LNCaP clone FGC (cell line): ENCODE data around the gene KCNQ2.

Experiments used
- DNase-seq: peaks from one replicate; pipeline ENCODE4 v3.0.0-alpha.2; 2011; ENCODE audit warnings: low read depth
- H3K4me3 ChIP-seq: 2 replicates; pipeline ENCODE4 v1.5.1; 2011; ENCODE audit warnings: mild to moderate bottlenecking, low read depth, low read length, control low read depth
- CTCF ChIP-seq: IDR thresholded peaks from 2 replicates; pipeline ENCODE4 v1.5.1; 2012; ENCODE audit warnings: mild to moderate bottlenecking; ENCODE audit not compliant: control insufficient read depth, insufficient read depth; ENCODE audit errors: extremely low read depth

The KCNQ2 gene

GRCh38 chr20:63396300-63396699 lies 76.2 kb downstream of the KCNQ2 start:
- no peak for DNase-seq
- no peak overlapping the region for H3K4me3 ChIP-seq
- no peak for TF ChIP-seq CTCF

GRCh38 chr20:63395723-63396122 lies 76.7 kb downstream of the KCNQ2 start:
- no peak for DNase-seq
- TF ChIP-seq CTCF = no peak

GRCh38 chr20:63394920-63395455 lies 77.5 kb downstream of the KCNQ2 start:
- no peak overlapping the region for H3K4me3 ChIP-seq
- DNase-seq = no peak
- TF ChIP-seq CTCF = no peak

More at GRCh38 chr20:63395723-63396122, 76.7 kb downstream of the KCNQ2 start:
- H3K4me3 ChIP-seq = no peak overlapping the region

GRCh38 chr20:63394069-63394919 lies 78.2 kb downstream of the KCNQ2 start:
- no peak for TF ChIP-seq CTCF
- peak; percentile 8 for DNase-seq
- no peak overlapping the region for H3K4me3 ChIP-seq

DNA sequence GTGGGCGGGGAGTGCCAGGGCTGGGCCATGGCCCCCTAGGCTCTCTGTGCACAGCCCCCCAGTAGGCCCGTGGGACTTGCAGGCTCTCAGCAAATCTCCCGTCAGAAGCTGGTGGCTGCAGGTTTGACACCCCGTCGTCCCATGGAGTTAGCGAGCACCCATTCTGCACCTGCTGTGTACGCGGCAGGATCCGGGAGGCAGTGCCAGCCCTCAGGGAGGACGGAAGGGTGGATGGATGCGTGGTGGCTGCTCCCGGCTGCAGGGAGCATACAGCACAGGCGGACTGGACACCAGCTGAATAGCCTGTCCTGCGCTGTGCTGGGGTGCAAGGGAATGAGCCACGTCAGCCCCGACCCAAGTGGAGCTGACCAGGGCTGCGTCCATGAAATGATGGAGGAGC lies 78.9 kb downstream of the KCNQ2 start:
- no peak overlapping the region for H3K4me3 ChIP-seq
- no peak for TF ChIP-seq CTCF
- DNase-seq = no peak

DNA sequence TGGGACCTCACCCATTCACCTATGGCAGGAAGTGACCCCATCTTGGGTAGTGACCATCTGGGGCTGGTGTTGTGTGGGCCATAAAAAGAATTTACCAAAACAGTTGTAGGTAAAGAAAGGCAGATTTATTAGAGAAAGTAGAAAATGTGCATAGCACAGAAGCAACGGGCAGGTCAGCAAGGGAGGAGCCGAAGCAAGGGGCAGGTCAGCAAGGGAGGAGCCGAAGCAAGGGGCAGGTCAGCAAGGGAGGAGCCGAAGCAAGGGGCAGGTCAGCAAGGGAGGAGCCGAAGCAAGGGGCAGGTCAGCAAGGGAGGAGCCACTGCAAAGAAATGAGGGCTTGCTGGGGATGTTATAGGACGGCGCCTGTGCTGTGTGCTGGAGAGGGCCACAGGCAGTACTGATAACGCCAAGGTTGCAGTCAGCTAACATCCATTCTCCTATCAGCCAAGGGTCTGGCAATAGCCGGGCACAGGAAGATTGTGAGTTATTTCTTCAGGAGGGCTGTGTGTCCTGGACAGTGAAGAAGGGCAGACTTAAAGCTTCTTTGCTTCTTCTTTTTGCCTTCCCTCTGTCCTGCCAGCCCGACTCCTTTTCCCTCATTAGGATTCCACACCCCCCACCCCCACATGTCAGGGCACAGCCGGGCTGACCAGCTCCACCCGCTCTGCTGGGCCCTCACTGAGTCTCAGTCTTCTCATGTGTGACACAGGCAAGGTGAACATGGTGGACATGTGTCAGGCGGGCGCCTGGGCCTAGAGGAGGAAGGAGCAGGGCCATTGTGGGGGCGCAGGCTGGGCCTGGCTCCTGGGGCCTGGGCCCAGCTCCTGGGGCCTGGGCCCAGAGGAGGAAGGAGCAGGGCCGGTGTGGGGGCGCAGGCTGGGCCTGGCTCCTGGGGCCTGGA lies 79.7 kb downstream of the KCNQ2 start:
- H3K4me3 ChIP-seq = no peak overlapping the region
- no peak for DNase-seq
- no peak for TF ChIP-seq CTCF
